WI38 (cell line): ENCODE data around the gene HSPA9.

ENCODE experiments used
- H3K4me3 ChIP-seq: 2 replicates; pipeline ENCODE4 v1.5.1; 2011; ENCODE audit warnings: low read depth, mild to moderate bottlenecking, control low read depth, low read length
- TF ChIP-seq, protein P1 (sequence below): IDR thresholded peaks from 2 replicates; pipeline ENCODE4 v1.5.1; 2012; ENCODE audit warnings: low read depth, mild to moderate bottlenecking, control low read depth, low read length

HSPA9 gene

DNA sequence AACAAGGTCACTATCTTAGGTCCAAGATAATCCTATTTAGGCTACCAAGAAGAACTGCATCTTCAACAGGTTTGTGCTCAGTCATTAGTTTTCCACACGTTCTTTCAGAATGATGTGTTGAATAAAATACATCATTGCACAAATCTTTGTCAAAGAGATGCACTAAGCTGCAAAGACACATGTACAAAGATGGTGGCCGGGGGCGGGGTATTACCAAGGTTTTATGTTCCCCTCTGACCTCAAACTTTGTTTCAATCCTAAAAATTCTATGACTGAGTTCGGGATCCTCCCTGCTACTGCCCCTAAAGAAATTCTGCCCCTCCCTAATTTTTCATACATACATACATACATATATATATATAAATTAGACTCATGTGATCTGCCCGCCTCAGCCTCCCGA lies 14.2 kb downstream of the HSPA9 start:
- TF ChIP-seq, protein P1, sequence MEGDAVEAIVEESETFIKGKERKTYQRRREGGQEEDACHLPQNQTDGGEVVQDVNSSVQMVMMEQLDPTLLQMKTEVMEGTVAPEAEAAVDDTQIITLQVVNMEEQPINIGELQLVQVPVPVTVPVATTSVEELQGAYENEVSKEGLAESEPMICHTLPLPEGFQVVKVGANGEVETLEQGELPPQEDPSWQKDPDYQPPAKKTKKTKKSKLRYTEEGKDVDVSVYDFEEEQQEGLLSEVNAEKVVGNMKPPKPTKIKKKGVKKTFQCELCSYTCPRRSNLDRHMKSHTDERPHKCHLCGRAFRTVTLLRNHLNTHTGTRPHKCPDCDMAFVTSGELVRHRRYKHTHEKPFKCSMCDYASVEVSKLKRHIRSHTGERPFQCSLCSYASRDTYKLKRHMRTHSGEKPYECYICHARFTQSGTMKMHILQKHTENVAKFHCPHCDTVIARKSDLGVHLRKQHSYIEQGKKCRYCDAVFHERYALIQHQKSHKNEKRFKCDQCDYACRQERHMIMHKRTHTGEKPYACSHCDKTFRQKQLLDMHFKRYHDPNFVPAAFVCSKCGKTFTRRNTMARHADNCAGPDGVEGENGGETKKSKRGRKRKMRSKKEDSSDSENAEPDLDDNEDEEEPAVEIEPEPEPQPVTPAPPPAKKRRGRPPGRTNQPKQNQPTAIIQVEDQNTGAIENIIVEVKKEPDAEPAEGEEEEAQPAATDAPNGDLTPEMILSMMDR, result no peak
- no peak overlapping the region for H3K4me3 ChIP-seq

DNA sequence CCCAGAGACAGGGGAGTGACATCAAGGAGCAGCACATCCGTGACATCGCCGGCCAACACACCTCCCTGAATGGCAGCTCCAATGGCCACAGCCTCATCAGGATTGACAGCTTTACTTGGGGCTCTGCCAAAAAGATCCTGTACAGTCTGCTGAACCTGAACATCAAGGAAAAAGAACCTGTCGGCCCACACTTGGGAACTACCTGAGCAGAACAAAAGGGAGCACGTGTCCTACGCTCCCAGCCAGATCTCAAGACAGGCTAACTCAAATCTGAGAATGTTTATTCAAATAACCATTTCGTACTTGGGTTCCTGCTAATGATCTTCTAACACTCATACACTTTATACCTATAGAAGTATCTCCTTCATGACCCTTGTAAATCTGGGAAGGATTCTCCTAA lies 15.3 kb downstream of the HSPA9 start:
- H3K4me3 ChIP-seq, result no peak overlapping the region
- TF ChIP-seq, protein P1, result no peak

DNA sequence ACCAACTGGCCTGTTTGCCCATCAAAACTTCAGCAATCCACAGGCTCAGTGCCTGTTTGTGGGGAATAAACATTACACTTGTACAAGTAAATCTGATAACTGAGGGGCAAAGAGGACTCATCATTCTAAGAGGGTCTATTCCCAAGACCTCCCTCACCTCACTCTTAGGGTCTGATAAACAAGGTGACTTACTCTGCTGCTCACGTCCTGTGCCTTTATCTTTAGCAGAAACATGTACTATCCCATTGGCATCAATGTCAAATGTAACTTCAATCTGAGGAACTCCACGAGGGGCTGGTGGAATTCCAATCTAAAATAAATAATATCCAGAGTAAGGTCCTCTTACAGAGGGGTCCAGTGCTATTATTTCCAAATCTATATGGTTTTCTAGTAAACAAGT lies 17.5 kb downstream of the HSPA9 start:
- TF ChIP-seq, protein P1, result no peak
- H3K4me3 ChIP-seq, result no peak overlapping the region

DNA sequence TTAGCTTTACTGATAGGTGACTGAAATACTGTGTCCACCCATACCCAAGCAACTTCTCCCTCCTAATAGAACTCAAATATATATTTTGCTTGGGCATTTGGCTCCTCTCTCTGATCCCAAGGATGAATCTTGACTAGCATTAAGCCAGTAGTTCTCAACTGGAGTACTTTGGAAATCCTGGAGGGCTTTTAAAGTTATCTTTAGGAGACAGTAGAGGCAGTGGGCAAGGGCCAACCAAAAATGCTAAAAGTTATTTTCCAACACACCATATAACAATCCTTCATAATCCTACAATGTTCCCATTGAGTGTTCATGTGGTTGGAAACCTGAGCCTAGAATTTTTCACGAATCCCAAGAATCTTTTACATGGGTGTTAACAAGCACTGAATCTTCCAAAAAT lies 21.1 kb downstream of the HSPA9 start:
- TF ChIP-seq, protein P1, result no peak
- no peak overlapping the region for H3K4me3 ChIP-seq

DNA sequence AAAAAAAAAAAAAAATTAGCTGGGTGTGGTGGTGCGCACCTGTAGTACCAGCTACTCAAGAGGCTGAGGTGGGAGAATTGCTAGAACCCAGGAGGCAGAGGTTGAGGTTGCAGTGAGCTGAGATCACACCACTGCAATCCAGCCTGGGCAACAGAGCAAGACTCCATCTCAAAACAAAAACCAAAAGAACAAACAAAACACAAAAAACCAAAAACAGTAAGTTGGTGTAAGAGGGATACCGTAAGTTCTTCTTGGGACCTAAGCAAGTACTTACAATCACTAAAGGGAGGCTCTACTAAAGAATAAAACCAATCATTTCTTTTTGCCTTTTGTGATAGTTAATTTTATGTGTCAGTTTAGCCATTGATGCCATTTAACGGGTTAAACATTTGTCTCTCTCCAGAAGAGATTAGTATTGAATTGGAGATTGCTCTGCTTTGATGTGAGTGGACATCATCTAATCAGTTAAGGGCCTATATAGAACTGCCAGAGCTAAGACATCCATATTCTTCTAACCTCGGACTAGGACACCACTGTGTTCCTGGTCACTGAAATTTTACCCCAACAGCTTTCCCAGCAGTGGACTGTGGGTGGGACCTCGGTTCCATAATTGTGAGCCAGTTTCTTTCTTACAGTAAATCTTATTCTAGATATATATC lies 21.6 kb downstream of the HSPA9 start:
- TF ChIP-seq, protein P1, result no peak
- no peak overlapping the region for H3K4me3 ChIP-seq

DNA sequence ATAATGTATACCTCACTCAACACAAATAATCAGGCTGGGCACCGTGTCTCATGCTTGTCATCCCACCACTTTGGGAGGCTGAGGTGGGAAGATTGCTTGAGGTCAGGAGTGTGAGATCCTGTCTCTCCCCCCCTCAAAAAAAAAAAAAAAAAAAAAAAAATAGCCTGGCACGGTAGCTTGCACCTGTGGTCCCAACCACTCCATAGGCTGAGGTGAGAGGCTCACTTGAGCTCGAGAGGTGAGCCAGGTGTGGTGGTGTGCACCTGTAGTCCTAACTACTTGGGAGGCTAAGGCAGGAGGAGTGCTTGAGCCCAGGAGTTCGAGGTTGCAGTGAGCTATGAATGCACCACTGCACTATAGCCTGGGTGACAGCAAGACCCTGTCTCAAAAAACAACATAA lies 22.5 kb downstream of the HSPA9 start:
- TF ChIP-seq, protein P1, result no peak
- H3K4me3 ChIP-seq, result no peak overlapping the region

DNA sequence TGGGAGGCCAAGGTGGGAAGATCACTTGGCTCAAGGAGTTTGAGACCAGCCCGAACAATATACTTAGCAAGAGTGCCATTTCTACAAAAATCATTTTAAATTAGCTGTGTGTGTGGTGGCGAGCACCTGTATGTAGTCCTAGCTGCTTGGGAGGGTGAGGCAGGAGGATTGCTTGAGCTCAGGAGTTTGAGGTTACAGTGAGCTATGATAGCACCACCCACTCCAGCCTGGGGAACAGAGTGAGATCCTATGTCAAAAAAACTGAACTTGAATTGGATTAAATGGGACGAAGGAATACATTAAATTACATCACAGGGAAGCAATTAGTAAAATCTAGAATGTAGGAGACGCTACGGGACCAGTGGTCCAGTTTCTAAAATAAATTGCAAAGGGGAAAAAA lies 25.8 kb downstream of the HSPA9 start:
- no peak overlapping the region for H3K4me3 ChIP-seq
- TF ChIP-seq, protein P1, result no peak
